ENCODE data around the gene GPR32.
"Not testable (repeated sequence)": the region's sequence is repeated elsewhere in the genome, so short reads cannot be mapped to it uniquely, and the experiment has no call there.

GPR32 gene

GRCh38 chr19:50770164-50770563 is at the start of gene GPR32:
Gene GPR32, plus strand, starts transcription at chr19:50770464. Its CDS starts 137 bp downstream, at chr19:50770601.
- not testable (repeated sequence) for DNase-seq (ENCODE audit: low read depth in 1 of 2, low spot score in 1 of 2)

- no peak for DNase-seq (ENCODE audit: low read depth in 1 of 2, low spot score in 1 of 2)
These were observed 49.3 kb upstream of the GPR32 start for GRCh38 chr19:50720921-50721381.

- no peak for DNase-seq (ENCODE audit: low read depth in 1 of 2, low spot score in 1 of 2)
These were observed 48.7 kb upstream of the GPR32 start for GRCh38 chr19:50721441-50722137.

GRCh38 chr19:50722201-50723013 is 47.9 kb upstream of the GPR32 start:
- no peak for DNase-seq (ENCODE audit: low read depth in 1 of 2, low spot score in 1 of 2)

- no peak for DNase-seq (ENCODE audit: low read depth in 1 of 2, low spot score in 1 of 2)
These were observed 47.2 kb upstream of the GPR32 start, which contains the start of gene CLEC11A for GRCh38 chr19:50723069-50723468. Gene CLEC11A, plus strand, starts transcription at chr19:50723364. Its CDS starts 162 bp downstream, at chr19:50723526.

GRCh38 chr19:50723735-50724521 is 46.3 kb upstream of the GPR32 start:
- no peak for DNase-seq (ENCODE audit: low read depth in 1 of 2, low spot score in 1 of 2)

GRCh38 chr19:50724522-50725217 is 45.6 kb upstream of the GPR32 start:
- peak; percentile 67 to 91 for DNase-seq (ENCODE audit: low read depth in 1 of 2, low spot score in 1 of 2)

- DNase-seq (ENCODE audit: low read depth in 1 of 2, low spot score in 1 of 2), result no peak
These were observed 44.9 kb upstream of the GPR32 start for GRCh38 chr19:50725218-50725910.

GRCh38 chr19:50725911-50726230 is 44.4 kb upstream of the GPR32 start:
- no peak for DNase-seq (ENCODE audit: low read depth in 1 of 2, low spot score in 1 of 2)

GRCh38 chr19:50728084-50728737 is 42.1 kb upstream of the GPR32 start:
- DNase-seq (ENCODE audit: low read depth in 1 of 2, low spot score in 1 of 2), result peak; percentile 16 to 71

- DNase-seq (ENCODE audit: low read depth in 1 of 2, low spot score in 1 of 2), result no peak
These were observed 40.4 kb upstream of the GPR32 start for GRCh38 chr19:50729894-50730293.

- DNase-seq (ENCODE audit: low read depth in 1 of 2, low spot score in 1 of 2), result no peak
These were observed 34.4 kb upstream of the GPR32 start for GRCh38 chr19:50735869-50736268.

GRCh38 chr19:50736338-50736737 is 33.9 kb upstream of the GPR32 start:
- DNase-seq (ENCODE audit: low read depth in 1 of 2, low spot score in 1 of 2), result no peak

- no peak for DNase-seq (ENCODE audit: low read depth in 1 of 2, low spot score in 1 of 2)
These were observed 30.9 kb upstream of the GPR32 start for GRCh38 chr19:50739132-50739913.

GRCh38 chr19:50739914-50740426 is 30.3 kb upstream of the GPR32 start:
- no peak for DNase-seq (ENCODE audit: low read depth in 1 of 2, low spot score in 1 of 2)

- no peak for DNase-seq (ENCODE audit: low read depth in 1 of 2, low spot score in 1 of 2)
These were observed 28.9 kb upstream of the GPR32 start for GRCh38 chr19:50741179-50741933.

GRCh38 chr19:50743537-50743936 is 26.7 kb upstream of the GPR32 start:
- DNase-seq (ENCODE audit: low read depth in 1 of 2, low spot score in 1 of 2), result no peak

- DNase-seq (ENCODE audit: low read depth in 1 of 2, low spot score in 1 of 2), result no peak
These were observed 25.0 kb upstream of the GPR32 start for GRCh38 chr19:50745221-50745620.
